Measurements from ENCODE around the gene FA2H.
"Not testable (repeated sequence)": the region's sequence is repeated elsewhere in the genome, so short reads cannot be mapped to it uniquely, and the experiment has no call there.

FA2H gene

DNA sequence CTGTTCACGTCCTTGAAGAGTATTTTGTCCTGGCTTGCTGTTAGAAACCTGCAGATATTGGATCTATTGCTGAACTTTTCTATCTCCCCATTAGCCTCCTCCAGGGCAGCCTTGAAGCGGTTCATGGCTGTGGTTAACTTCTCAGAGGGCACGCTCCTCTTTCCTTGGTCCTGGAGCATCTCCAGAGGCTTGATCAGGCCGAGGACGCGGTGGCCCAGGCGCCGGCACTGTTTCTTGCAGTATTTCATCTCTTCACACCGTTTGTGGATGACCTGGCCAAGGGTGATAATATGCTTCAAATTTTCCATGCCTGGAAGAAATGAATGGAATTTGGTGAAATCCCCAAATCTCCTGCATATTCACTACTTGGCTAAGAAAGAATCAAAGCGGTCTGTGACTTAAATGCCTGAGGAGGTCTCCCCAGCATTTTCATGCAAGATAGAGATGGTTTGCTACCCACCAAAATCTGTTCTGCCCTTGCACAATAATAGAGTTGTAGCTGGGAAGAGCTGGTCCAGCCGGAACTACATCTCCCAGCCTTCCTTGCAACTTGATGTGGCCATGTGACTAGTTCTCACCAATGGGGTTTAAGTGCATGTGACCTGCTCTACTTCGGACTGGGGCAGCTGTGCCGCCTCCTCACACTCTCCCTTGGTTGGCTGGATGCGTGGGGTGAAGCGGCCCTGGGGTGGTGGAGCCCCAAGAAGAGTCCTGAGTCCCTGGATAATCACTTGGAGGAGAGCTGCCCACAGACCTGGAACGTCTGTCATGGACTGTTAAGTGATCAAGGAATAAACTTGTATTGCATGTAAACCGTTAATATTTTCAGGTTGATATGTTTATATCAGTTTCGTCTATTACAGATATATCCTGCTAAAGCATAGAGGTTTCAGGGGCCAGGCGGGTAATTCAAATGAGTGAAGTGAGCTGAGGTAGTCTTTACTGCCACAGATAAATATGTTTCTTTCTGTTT, 78.9 kb downstream of the FA2H start:
- in situ Hi-C loops (cut with HindIII; ENCODE audit: low sequenced_read_pairs): loop anchor here (10.0 kb wide), 1 partner anchor 129 kb away; no protein-coding TSS in a partner anchor

DNA sequence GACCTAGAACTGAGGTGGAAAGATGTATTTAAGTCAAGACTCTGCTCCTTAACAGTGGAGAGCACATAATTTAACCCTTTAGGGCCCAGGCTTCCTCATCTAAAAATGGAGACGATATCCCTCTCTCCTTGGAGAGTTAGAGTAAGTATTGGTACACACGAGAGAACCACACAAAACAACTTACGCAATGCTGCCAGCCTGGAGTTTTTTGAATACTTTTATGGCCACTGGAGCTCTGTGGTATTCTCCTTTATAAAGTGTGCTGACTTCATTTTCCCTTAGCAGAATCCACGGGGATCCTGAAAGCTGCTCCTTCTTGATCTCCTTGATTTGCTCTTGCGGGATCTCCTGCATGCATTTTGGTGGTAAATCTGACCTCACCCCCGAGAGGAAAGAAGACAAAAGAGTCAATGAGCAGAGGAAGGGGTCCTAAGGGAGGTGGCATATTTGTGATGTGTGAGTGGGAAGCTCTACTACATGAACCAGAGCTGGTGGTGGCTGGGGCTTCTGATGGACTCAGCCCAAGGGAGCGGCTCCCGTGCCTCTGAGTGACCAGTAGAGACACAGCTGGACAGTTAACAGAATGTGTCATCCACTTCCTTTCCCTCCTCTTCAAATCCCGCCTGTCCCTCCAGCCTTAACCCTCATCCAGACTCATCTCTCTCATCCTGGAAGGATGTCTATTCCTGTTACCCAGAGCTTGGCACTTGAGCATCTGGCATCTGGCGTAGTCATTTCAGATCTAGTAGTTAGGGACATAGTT, 83.3 kb downstream of the FA2H start:
- in situ Hi-C loops (cut with HindIII; ENCODE audit: low sequenced_read_pairs): loop anchor here (10.0 kb wide), 1 partner anchor 134 kb away; no protein-coding TSS in a partner anchor

DNA sequence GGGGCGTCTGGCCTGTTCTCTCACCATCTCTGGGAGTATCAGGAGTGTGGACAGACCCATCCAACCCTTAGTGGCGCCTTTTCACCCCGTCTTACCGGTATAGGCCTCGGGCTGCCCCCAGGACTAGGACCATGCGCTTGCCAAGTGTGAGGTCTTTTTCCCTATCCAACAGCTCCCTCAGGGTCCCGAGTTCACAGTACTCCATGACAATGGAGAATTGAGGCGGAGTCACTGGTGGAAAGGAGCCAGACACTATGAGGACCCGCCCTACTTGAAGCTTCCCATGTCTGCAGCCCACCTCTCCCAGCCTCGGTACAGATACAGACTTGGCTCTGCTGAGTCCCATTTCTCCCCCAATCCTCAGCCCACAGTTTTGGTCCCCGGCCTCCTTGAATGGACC, 92.1 kb downstream of the FA2H start:
- in situ Hi-C loops (cut with HindIII; ENCODE audit: low sequenced_read_pairs): no loop called here

DNA sequence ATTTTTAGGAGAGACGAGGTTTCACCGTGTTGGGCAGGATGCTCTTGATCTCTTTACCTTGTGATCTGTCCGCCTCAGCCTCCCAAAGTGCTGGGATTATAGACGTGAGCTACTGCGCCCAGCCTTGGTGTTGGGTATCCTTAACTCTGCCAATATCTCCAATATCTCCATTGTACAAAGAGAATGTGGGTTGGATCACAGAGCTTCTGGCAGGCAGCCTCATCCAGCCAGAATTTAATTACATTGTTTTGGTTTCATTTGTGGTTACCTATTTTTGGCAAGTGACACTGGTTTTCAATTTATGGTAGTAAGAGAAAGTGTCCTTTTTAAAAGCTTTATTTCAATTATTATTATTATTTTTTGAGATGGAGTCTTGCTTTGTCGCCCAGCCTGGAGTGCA, 93.9 kb downstream of the FA2H start:
- in situ Hi-C loops (cut with HindIII; ENCODE audit: low sequenced_read_pairs): no loop called here

DNA sequence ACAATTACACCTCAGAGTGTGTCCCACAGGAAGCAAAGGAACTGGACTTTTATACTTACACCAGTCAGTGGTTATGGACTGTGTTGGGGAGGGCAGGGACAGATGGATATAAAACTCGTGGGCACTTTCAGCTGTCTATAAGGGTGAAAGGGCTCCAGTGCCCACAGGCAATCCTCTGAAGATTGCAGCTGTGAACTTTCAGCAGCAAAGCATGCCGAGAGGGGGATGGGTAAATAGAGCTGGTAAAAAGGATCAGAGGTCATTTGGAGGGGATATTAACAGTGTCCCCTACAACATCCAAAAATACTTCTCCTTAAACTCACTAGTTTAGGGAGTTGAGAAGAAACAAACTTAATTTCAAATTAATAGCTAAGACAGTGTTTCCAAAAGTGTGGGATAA, 94.6 kb downstream of the FA2H start:
- in situ Hi-C loops (cut with HindIII; ENCODE audit: low sequenced_read_pairs): no loop called here

DNA sequence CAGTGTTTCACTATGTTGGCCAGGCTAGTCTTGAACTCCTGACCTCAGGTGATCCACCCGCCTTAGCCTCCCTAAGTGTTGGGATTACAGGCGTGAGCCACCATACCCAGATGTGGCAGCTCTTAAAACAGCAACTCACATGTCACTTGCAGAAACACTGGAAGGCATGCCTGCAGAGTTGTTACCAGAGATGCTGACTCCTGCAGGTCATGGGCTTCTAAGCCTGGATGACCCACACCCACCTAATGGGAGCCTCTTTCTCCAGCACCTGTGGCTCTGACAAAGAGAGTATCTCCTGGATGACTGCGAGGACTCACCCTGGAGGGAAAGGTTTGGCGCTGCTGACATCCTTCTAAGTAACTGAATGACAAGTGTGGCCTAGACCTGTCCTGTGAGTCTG, 96.8 kb downstream of the FA2H start:
- in situ Hi-C loops (cut with HindIII; ENCODE audit: low sequenced_read_pairs): no loop called here

DNA sequence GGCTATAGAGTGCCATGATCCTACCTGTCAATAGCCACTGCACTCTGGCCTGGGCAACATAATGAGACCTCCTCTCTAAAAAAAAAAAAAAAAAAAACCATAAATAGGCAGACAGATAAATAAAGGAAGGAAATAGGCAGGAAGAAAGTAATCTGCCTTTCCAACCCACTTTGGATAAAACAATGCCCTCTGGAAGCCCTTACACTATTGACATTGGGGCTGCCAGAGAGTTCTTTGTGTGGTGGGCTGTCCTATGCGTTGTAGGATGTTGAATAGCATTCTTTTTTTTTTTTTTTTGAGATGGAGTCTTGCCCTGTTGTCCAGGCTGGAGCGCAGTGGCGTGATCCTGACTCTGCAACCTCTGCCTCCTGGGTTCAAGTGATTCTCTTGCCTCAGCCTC, 100.7 kb downstream of the FA2H start:
- in situ Hi-C loops (cut with HindIII; ENCODE audit: low sequenced_read_pairs): no loop called here

DNA sequence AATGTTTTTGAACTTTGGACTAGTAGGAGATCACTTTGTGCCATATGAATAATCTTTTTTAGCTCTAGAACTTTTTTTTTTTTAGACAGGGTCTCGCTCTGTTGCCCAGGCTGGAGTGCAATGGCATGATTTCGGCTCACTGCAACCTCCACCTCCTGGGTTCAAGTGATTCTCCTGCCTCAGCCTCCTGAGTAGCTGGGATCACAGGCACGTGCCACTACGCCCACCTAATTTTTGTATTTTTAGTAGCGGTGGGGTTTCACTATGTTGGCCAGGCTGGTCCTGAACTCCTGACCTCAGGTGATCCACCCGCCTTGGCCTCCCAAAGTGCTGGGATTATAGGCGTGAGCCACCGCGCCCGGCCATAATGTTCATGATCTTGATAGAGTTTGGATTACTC, 105.7 kb downstream of the FA2H start:
- in situ Hi-C loops (cut with HindIII; ENCODE audit: low sequenced_read_pairs): not testable (repeated sequence)

DNA sequence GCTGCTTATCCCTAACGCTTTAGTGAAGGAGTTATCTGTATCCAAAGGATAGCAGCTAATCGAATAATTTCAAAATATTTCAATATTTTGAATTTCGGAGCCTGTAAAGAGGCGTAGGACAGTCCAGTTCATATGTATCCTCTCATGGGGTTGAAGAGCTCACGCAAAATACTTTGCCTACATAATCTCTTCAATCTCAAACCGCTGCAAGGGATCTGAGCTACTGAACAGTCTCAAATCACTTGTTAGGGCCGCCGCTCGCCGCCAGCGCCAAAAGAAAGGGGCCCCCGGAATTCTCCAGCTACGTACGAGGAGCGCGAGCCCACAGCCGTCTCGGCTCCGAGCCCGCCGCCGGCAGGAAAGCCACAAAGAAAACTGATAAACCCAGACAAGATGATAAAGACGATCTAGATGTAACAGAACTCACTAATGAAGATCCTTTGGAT, 107.3 kb downstream of the FA2H start:
- in situ Hi-C loops (cut with HindIII; ENCODE audit: low sequenced_read_pairs): no loop called here

DNA sequence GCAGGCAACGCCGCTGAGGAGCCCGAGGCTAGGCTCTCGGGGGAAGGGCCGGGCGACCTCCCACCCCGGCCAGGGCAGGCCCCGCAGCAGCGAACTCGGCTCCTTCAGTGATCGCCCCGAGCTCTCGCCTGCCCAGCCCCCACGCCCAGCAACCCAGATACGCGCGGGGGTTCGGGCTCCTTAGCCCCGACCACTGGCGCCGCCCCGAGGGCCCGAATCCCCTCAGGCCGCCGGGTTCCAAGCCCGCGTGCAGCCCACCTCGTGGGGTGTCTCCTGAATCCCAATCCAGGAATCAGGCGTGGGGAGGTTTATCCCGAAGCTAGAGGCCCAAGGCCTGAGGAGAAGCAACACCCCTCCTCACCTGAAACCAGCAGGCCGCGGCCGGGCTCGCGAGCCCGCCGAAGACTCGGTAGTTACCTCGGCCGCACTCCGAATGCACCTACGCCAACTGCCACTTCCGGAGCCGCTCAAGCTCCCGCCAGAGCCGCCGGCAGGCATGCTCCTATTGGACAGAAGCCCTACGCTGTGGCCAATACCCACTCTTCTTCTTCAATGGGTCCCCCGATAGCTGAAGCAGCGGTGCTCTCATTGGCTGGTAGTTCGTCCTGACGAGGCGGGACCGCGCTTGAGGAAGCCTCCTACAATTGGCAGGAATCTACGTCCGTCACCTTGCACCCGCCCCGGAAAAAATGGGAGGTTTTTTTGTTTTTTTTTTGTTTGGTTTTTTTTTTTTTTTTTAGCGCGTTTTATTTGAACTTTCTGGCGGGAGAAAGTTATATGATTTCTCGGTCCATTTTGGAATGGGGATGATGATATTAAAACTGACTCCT, 108.0 kb downstream of the FA2H start, which contains the start of gene RFWD3:
Gene RFWD3, minus strand, starts transcription at position 453 of the 830 bp plus-strand sequence. CDS start 5,428 bp downstream, outside the sequence.
- in situ Hi-C loops (cut with HindIII; ENCODE audit: low sequenced_read_pairs): no loop called here

DNA sequence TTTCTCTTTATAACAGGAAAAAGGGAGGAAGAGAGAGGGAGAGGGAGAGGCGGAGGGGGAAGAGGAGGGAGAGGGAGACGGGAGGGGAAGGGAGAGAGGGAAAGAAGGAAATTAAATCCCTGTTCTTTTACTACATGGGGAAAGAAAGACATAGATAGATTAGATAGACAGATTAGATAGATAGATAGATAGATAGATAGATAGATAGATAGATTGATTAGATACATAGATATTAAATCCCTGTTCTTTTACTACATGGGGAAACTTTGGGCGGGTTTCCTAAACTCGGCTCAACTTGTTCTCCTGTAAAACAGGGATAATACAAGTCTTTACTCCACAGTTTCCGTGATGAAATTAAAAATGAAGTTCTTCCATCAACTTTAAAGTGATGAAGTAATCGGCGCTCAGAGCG, 108.6 kb downstream of the FA2H start:
- in situ Hi-C loops (cut with HindIII; ENCODE audit: low sequenced_read_pairs): no loop called here
